Colonic mucosa (tissue), 4 donors: Measurements from ENCODE around the gene RAI1. TPM values are rescaled to one million over a fixed set of nuclear protein-coding genes. Genes with fewer than 3 reads are reported as not detected.
A peak's percentile ranks its signal among the peaks of the same experiment; 100 is the strongest.

ENCODE experiments used
- DNase-seq: peaks from one replicate; pipeline ENCODE4 v3.0.0-alpha.2; 2020
- H3K27ac ChIP-seq: fragments of 200-600 bp; one replicate; pipeline ENCODE4 v1.8.0; 2021
- H3K27me3 ChIP-seq: fragments of 200-600 bp; one replicate; pipeline ENCODE4 v1.8.0; 2021
- H3K36me3 ChIP-seq: fragments of 200-600 bp; one replicate; pipeline ENCODE4 v1.8.0; 2021
- H3K4me1 ChIP-seq: fragments of 200-600 bp; one replicate; pipeline ENCODE4 v1.8.0; 2021; ENCODE audit warnings: mild to moderate bottlenecking
- H3K4me3 ChIP-seq: fragments of 200-600 bp; one replicate; pipeline ENCODE4 v1.8.0; 2021
- H3K9ac ChIP-seq, 2 donors: one replicate each; pipeline ENCODE4 v1.7.0; 2013; ENCODE audit warnings: control low read depth in 2 of 2, low read depth in 2 of 2, low read length in 2 of 2
- H3K9me3 ChIP-seq: fragments of 200-600 bp; one replicate; pipeline ENCODE4 v1.8.0; 2021
- CTCF ChIP-seq: fragments of 200-600 bp; IDR thresholded peaks from one replicate; pipeline ENCODE4 v1.8.0; 2022; ENCODE audit warnings: antibody characterized with exemption, mild to moderate bottlenecking
- intact Hi-C: fragments of 100-400 bp; cut with DNase I; formaldehyde crosslinking; loops from one replicate; pipeline ENCODE4 v1.14.1; 2022
- total RNA-seq, 2 donors: library from RNA; stranded (reverse); fragmentation: NEBNext Ultra II Directional in 1 of 2; extraction: Animal tissue kit (Norgen Biotek cat#: 25700) in 1 of 2; gene quantifications; one replicate each; pipeline ENCODE4 v1.2.1, GENCODE V29; 2021
- donor health status: healthy.
- donor health status: DM: no; HTN: no; CAD: no.
- donor health status: DM: no; HTN: no; CAD: no.

RAI1 gene
- total RNA-seq, 2 donors from 2014 or later: 21.8 to 24.5 TPM

GRCh38 chr17:17848311-17849082, 167.2 kb downstream of the RAI1 start:
- intact Hi-C loops: no loop called here
- Histone ChIP-seq H3K27me3 (no peaks in the 10 kb centered on the region), H3K36me3 (no peaks in the 10 kb centered on the region), H3K9ac (no peak overlapping the region), H3K9me3 (no peaks in the 10 kb centered on the region), H3K27ac (peak overlapping the region; percentile 71), H3K4me1 (peaks cover 7% of the 10 kb centered on the region), H3K4me3 (no peak overlapping the region)
- no peak for TF ChIP-seq CTCF
- DNase-seq: no peak

- Histone ChIP-seq H3K9ac (no peak overlapping the region), H3K36me3 (no peaks in the 10 kb centered on the region), H3K4me3 (no peak overlapping the region), H3K27me3 (no peaks in the 10 kb centered on the region), H3K9me3 (no peaks in the 10 kb centered on the region), H3K4me1 (peaks cover 7% of the 10 kb centered on the region), H3K27ac (peak overlapping the region; percentile 71)
- no peak for TF ChIP-seq CTCF
- intact Hi-C loops: no loop called here
- DNase-seq: peak; percentile 60
These were observed 168.0 kb downstream of the RAI1 start for GRCh38 chr17:17849147-17849820.

GRCh38 chr17:17849845-17850373, 168.7 kb downstream of the RAI1 start:
- Histone ChIP-seq H3K27ac (peak overlapping the region; percentile 71), H3K36me3 (no peaks in the 10 kb centered on the region), H3K4me1 (peaks cover 7% of the 10 kb centered on the region)

GRCh38 chr17:17851103-17852002, 170.1 kb downstream of the RAI1 start:
- peak overlapping the region in 1 of 2 donors; percentile 12 for H3K9ac ChIP-seq
- no peak for DNase-seq
- no peak overlapping the region for H3K4me3 ChIP-seq
- H3K36me3 ChIP-seq: no peaks in the 10 kb centered on the region
- no peaks in the 10 kb centered on the region for H3K27me3 ChIP-seq
- intact Hi-C loops: no loop called here
- no peak overlapping the region for H3K27ac ChIP-seq
- TF ChIP-seq CTCF: no peak
- H3K4me1 ChIP-seq: peaks cover 7% of the 10 kb centered on the region
- H3K9me3 ChIP-seq: no peaks in the 10 kb centered on the region

More at GRCh38 chr17:17849845-17850373, 168.7 kb downstream of the RAI1 start:
- no peak overlapping the region for H3K9ac ChIP-seq
- H3K27me3 ChIP-seq: no peaks in the 10 kb centered on the region
- intact Hi-C loops: no loop called here
- TF ChIP-seq CTCF: no peak
- DNase-seq: no peak
- no peaks in the 10 kb centered on the region for H3K9me3 ChIP-seq
- no peak overlapping the region for H3K4me3 ChIP-seq

GRCh38 chr17:17852930-17853329, 171.7 kb downstream of the RAI1 start:
- no peak overlapping the region for H3K27ac ChIP-seq
- H3K27me3 ChIP-seq: no peaks in the 10 kb centered on the region
- H3K36me3 ChIP-seq: no peaks in the 10 kb centered on the region
- intact Hi-C loops: no loop called here
- H3K9me3 ChIP-seq: no peaks in the 10 kb centered on the region
- no peak for TF ChIP-seq CTCF
- H3K9ac ChIP-seq: no peak overlapping the region
- H3K4me3 ChIP-seq: no peak overlapping the region
- H3K4me1 ChIP-seq: peaks cover 7% of the 10 kb centered on the region
- DNase-seq: no peak
